Measurements from ENCODE around the gene DDX46.
"Not testable (repeated sequence)": the region's sequence is repeated elsewhere in the genome, so short reads cannot be mapped to it uniquely, and the experiment has no call there.

Gene DDX46

GRCh38 chr5:134846641-134846960, 88.0 kb downstream of the DDX46 start:
- peak overlapping the region; percentile 69 to 98 (median 84) for H3K4me3 ChIP-seq (ENCODE audit: control insufficient read depth in 1 of 7, extremely low read depth in 1 of 7, insufficient read depth in 4 of 7, low read depth in 2 of 7, low read length in 6 of 7)
- ChIA-PET POLR2A (interaction anchor here (0.7 kb wide), 1 partner anchor 353 kb away, joined by 3 read pairs; no protein-coding TSS in a partner anchor), CTCF (interaction anchor here (0.9 to 1.4 kb wide), 3 partner anchors 22 to 57 kb away, joined by 3 to 4 read pairs (median 3); no protein-coding TSS in a partner anchor)
- no peak for DNase-seq
- H3K9me3 ChIP-seq (ENCODE audit: control extremely low read depth in 1 of 5, control insufficient read depth in 4 of 5, insufficient read depth in 2 of 5, low read depth in 1 of 5, low read length in 4 of 5), result no peaks in the 10 kb centered on the region
- no peaks in the 10 kb centered on the region for H3K27me3 ChIP-seq (replicated peaks in 2 of 5; ENCODE audit: control insufficient read depth in 4 of 5, insufficient read depth in 5 of 5, low read length in 4 of 5)
- 0% methylated on average over 7 of the region's 11 CpGs for WGBS (ENCODE audit: insufficient coverage)
- peaks cover 11 to 20% (median 16%) of the 10 kb centered on the region in 4 experiments for H3K4me1 ChIP-seq (ENCODE audit: control extremely low read depth in 1 of 4, control insufficient read depth in 4 of 4, insufficient read depth in 4 of 4, low read length in 3 of 4)
- peaks cover 0 to 4% (median 3%) of the 10 kb centered on the region in 4 experiments for H3K36me3 ChIP-seq (ENCODE audit: control insufficient read depth in 4 of 4, insufficient read depth in 4 of 4, low read length in 3 of 4)
- H3K27ac ChIP-seq (ENCODE audit: insufficient read depth in 1 of 2, low read depth in 1 of 2, low read length in 2 of 2, poor library complexity in 1 of 2, severe bottlenecking in 2 of 2), result peak overlapping the region; percentile 86 to 95

GRCh38 chr5:134849434-134849933, 90.9 kb downstream of the DDX46 start:
- H3K27ac ChIP-seq (ENCODE audit: insufficient read depth in 1 of 2, low read depth in 1 of 2, low read length in 2 of 2, poor library complexity in 1 of 2, severe bottlenecking in 2 of 2); H3K27me3 ChIP-seq (replicated peaks in 2 of 5; ENCODE audit: control insufficient read depth in 4 of 5, insufficient read depth in 5 of 5, low read length in 4 of 5); H3K9me3 ChIP-seq (ENCODE audit: control extremely low read depth in 1 of 5, control insufficient read depth in 4 of 5, insufficient read depth in 2 of 5, low read depth in 1 of 5, low read length in 4 of 5); H3K4me3 ChIP-seq (ENCODE audit: control insufficient read depth in 1 of 7, extremely low read depth in 1 of 7, insufficient read depth in 4 of 7, low read depth in 2 of 7, low read length in 6 of 7); DNase-seq: not testable (repeated sequence)
- H3K36me3 ChIP-seq (ENCODE audit: control insufficient read depth in 4 of 4, insufficient read depth in 4 of 4, low read length in 3 of 4), result peaks cover 4 to 18% (median 7%) of the 10 kb centered on the region in 4 experiments
- 100% methylated on average over 2 of the region's 7 CpGs for WGBS (ENCODE audit: insufficient coverage)
- POLR2A ChIA-PET, result interaction anchor here (0.6 kb wide), 1 partner anchor 15 kb away, joined by 3 read pairs; no protein-coding TSS in a partner anchor
- H3K4me1 ChIP-seq (ENCODE audit: control extremely low read depth in 1 of 4, control insufficient read depth in 4 of 4, insufficient read depth in 4 of 4, low read length in 3 of 4), result peaks cover 11 to 20% (median 16%) of the 10 kb centered on the region in 4 experiments
- CTCF ChIA-PET, result interaction anchor here (1.2 to 1.9 kb wide), 3 partner anchors 13 to 55 kb away, joined by 4 to 11 read pairs (median 4); partner anchors contain the start of gene PCBD2

- peaks cover 7 to 13% (median 11%) of the 10 kb centered on the region in 4 experiments for H3K4me1 ChIP-seq (ENCODE audit: control extremely low read depth in 1 of 4, control insufficient read depth in 4 of 4, insufficient read depth in 4 of 4, low read length in 3 of 4)
- no peak overlapping the region for H3K4me3 ChIP-seq (ENCODE audit: control insufficient read depth in 1 of 7, extremely low read depth in 1 of 7, insufficient read depth in 4 of 7, low read depth in 2 of 7, low read length in 6 of 7)
- no peak overlapping the region for H3K27ac ChIP-seq (ENCODE audit: insufficient read depth in 1 of 2, low read depth in 1 of 2, low read length in 2 of 2, poor library complexity in 1 of 2, severe bottlenecking in 2 of 2)
- H3K9me3 ChIP-seq (ENCODE audit: control extremely low read depth in 1 of 5, control insufficient read depth in 4 of 5, insufficient read depth in 2 of 5, low read depth in 1 of 5, low read length in 4 of 5), result no peaks in the 10 kb centered on the region
- ChIA-PET CTCF (interaction anchor here (0.7 to 1.2 kb wide), 7 partner anchors 9 to 113 kb away, joined by 3 to 5 read pairs (median 3); partner anchors contain the start of genes CAMLG and PCBD2), POLR2A (no interaction called here)
- DNase-seq, result peak; percentile 33 to 44 (median 41)
- H3K36me3 ChIP-seq (ENCODE audit: control insufficient read depth in 4 of 4, insufficient read depth in 4 of 4, low read length in 3 of 4), result peaks cover 6 to 35% (median 21%) of the 10 kb centered on the region in 4 experiments
- no CpG with 5 or more reads among the region's 1 CpG for WGBS (ENCODE audit: insufficient coverage)
- H3K27me3 ChIP-seq (replicated peaks in 2 of 5; ENCODE audit: control insufficient read depth in 4 of 5, insufficient read depth in 5 of 5, low read length in 4 of 5), result no peaks in the 10 kb centered on the region
Measured at GRCh38 chr5:134851307-134851923, 92.8 kb downstream of the DDX46 start.

- H3K27ac ChIP-seq (ENCODE audit: insufficient read depth in 1 of 2, low read depth in 1 of 2, low read length in 2 of 2, poor library complexity in 1 of 2, severe bottlenecking in 2 of 2); H3K4me1 ChIP-seq (ENCODE audit: control extremely low read depth in 1 of 4, control insufficient read depth in 4 of 4, insufficient read depth in 4 of 4, low read length in 3 of 4); DNase-seq; POLR2A ChIA-PET; CTCF ChIA-PET; H3K4me3 ChIP-seq (ENCODE audit: control insufficient read depth in 1 of 7, extremely low read depth in 1 of 7, insufficient read depth in 4 of 7, low read depth in 2 of 7, low read length in 6 of 7); H3K27me3 ChIP-seq (replicated peaks in 2 of 5; ENCODE audit: control insufficient read depth in 4 of 5, insufficient read depth in 5 of 5, low read length in 4 of 5); H3K9me3 ChIP-seq (ENCODE audit: control extremely low read depth in 1 of 5, control insufficient read depth in 4 of 5, insufficient read depth in 2 of 5, low read depth in 1 of 5, low read length in 4 of 5): not testable (repeated sequence)
- H3K36me3 ChIP-seq (ENCODE audit: control insufficient read depth in 4 of 4, insufficient read depth in 4 of 4, low read length in 3 of 4), result peaks cover 10 to 53% (median 33%) of the 10 kb centered on the region in 4 experiments
- WGBS (ENCODE audit: insufficient coverage), result no CpG with 5 or more reads among the region's 7 CpGs
Measured at GRCh38 chr5:134856465-134856864, 97.9 kb downstream of the DDX46 start.

- Histone ChIP-seq H3K36me3 (ENCODE audit: control insufficient read depth in 4 of 4, insufficient read depth in 4 of 4, low read length in 3 of 4) (peaks cover 9 to 48% (median 31%) of the 10 kb centered on the region in 4 experiments), H3K4me3 (ENCODE audit: control insufficient read depth in 1 of 7, extremely low read depth in 1 of 7, insufficient read depth in 4 of 7, low read depth in 2 of 7, low read length in 6 of 7) (no peak overlapping the region), H3K4me1 (ENCODE audit: control extremely low read depth in 1 of 4, control insufficient read depth in 4 of 4, insufficient read depth in 4 of 4, low read length in 3 of 4) (no peaks in the 10 kb centered on the region), H3K27ac (ENCODE audit: insufficient read depth in 1 of 2, low read depth in 1 of 2, low read length in 2 of 2, poor library complexity in 1 of 2, severe bottlenecking in 2 of 2) (no peak overlapping the region), H3K27me3 (replicated peaks in 2 of 5; ENCODE audit: control insufficient read depth in 4 of 5, insufficient read depth in 5 of 5, low read length in 4 of 5) (no peaks in the 10 kb centered on the region), H3K9me3 (ENCODE audit: control extremely low read depth in 1 of 5, control insufficient read depth in 4 of 5, insufficient read depth in 2 of 5, low read depth in 1 of 5, low read length in 4 of 5) (no peaks in the 10 kb centered on the region)
- ChIA-PET POLR2A (no interaction called here), CTCF (interaction anchor here (1.1 kb wide), 1 partner anchor 47 kb away, joined by 3 read pairs; the partner anchor contains the start of gene PCBD2)
- no peak for DNase-seq
- 95% methylated on average over 3 of the region's 3 CpGs for WGBS (ENCODE audit: insufficient coverage)
Measured at GRCh38 chr5:134857401-134857800, 98.8 kb downstream of the DDX46 start.

GRCh38 chr5:134864707-134865106, 106.1 kb downstream of the DDX46 start:
- H3K36me3 ChIP-seq (ENCODE audit: control insufficient read depth in 4 of 4, insufficient read depth in 4 of 4, low read length in 3 of 4), result peaks cover 2 to 8% (median 6%) of the 10 kb centered on the region in 4 experiments
- H3K9me3 ChIP-seq (ENCODE audit: control extremely low read depth in 1 of 5, control insufficient read depth in 4 of 5, insufficient read depth in 2 of 5, low read depth in 1 of 5, low read length in 4 of 5), result no peaks in the 10 kb centered on the region
- 100% methylated on average over 1 of the region's 2 CpGs for WGBS (ENCODE audit: insufficient coverage)
- no peaks in the 10 kb centered on the region for H3K4me1 ChIP-seq (ENCODE audit: control extremely low read depth in 1 of 4, control insufficient read depth in 4 of 4, insufficient read depth in 4 of 4, low read length in 3 of 4)
- no peak overlapping the region for H3K4me3 ChIP-seq (ENCODE audit: control insufficient read depth in 1 of 7, extremely low read depth in 1 of 7, insufficient read depth in 4 of 7, low read depth in 2 of 7, low read length in 6 of 7)
- no peaks in the 10 kb centered on the region for H3K27me3 ChIP-seq (replicated peaks in 2 of 5; ENCODE audit: control insufficient read depth in 4 of 5, insufficient read depth in 5 of 5, low read length in 4 of 5)
- no peak for DNase-seq
- ChIA-PET CTCF (interaction anchor here (1.2 to 1.5 kb wide), 2 partner anchors 10 to 13 kb away, joined by 3 to 5 read pairs; no protein-coding TSS in a partner anchor), POLR2A (no interaction called here)
- no peak overlapping the region for H3K27ac ChIP-seq (ENCODE audit: insufficient read depth in 1 of 2, low read depth in 1 of 2, low read length in 2 of 2, poor library complexity in 1 of 2, severe bottlenecking in 2 of 2)

- WGBS (ENCODE audit: insufficient coverage), result 94% methylated on average over 3 of the region's 6 CpGs
- Histone ChIP-seq H3K36me3 (ENCODE audit: control insufficient read depth in 4 of 4, insufficient read depth in 4 of 4, low read length in 3 of 4) (peaks cover 0 to 3% (median 1%) of the 10 kb centered on the region in 4 experiments), H3K4me1 (ENCODE audit: control extremely low read depth in 1 of 4, control insufficient read depth in 4 of 4, insufficient read depth in 4 of 4, low read length in 3 of 4) (peaks cover 0 to 23% (median 15%) of the 10 kb centered on the region in 4 experiments), H3K27ac (ENCODE audit: insufficient read depth in 1 of 2, low read depth in 1 of 2, low read length in 2 of 2, poor library complexity in 1 of 2, severe bottlenecking in 2 of 2) (peak overlapping the region in 1 of 2 experiments; percentile 85), H3K27me3 (replicated peaks in 2 of 5; ENCODE audit: control insufficient read depth in 4 of 5, insufficient read depth in 5 of 5, low read length in 4 of 5) (no peaks in the 10 kb centered on the region), H3K4me3 (ENCODE audit: control insufficient read depth in 1 of 7, extremely low read depth in 1 of 7, insufficient read depth in 4 of 7, low read depth in 2 of 7, low read length in 6 of 7) (peak overlapping the region in 6 of 7 experiments; percentile 49 to 93 (median 86)), H3K9me3 (ENCODE audit: control extremely low read depth in 1 of 5, control insufficient read depth in 4 of 5, insufficient read depth in 2 of 5, low read depth in 1 of 5, low read length in 4 of 5) (no peaks in the 10 kb centered on the region)
- CTCF ChIA-PET, result interaction anchor here (1.3 to 1.5 kb wide), 2 partner anchors 13 to 28 kb away, joined by 3 to 6 read pairs; no protein-coding TSS in a partner anchor
- peak in 1 of 3 donors; percentile 18 for DNase-seq
- POLR2A ChIA-PET, result interaction anchor here (1.6 kb wide), 1 partner anchor 31 kb away, joined by 8 read pairs; the partner anchor contains the start of gene PCBD2
Measured at GRCh38 chr5:134873494-134873893, 114.9 kb downstream of the DDX46 start.
